RPMI7951 (cell line): ENCODE data around the gene ALDH1L2. TPM values are rescaled to one million over a fixed set of nuclear protein-coding genes. Genes with fewer than 3 reads are reported as not detected.
A peak's percentile ranks its signal among the peaks of the same experiment; 100 is the strongest.
"Not testable (repeated sequence)": the region's sequence is repeated elsewhere in the genome, so short reads cannot be mapped to it uniquely, and the experiment has no call there.

Source experiments
- DNase-seq: peaks from one replicate; pipeline ENCODE4 v3.0.0-alpha.2; 2012; ENCODE audit warnings: low read depth
- total RNA-seq: library from RNA; depleted of rRNA; stranded (reverse); fragments of >200 nt; shearing (Covaris generic); gene quantifications from 2 replicates; pipeline ENCODE4 v1.2.3, GENCODE V29; 2014; rRNA removed

ALDH1L2 gene
- total RNA-seq, 1 experiment from 2014 or later: 6.7 TPM

DNA sequence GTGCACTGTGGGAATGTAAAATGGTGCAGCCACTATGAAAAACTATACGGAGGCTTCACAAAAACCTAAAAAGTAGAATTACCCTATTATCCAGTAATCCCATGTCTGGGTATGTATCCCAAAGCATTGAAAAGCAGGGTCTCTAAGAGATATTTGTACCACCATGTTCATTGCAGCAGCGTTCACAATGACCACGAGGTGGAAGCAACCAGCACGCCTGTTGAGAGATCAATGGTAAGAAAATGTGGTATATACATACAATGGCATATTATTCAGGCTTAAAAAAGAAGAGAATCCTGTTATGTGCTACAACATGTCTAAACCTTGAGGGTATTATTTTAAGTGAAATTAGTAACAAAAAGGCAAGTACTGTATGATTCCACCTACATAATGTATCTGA, 99.1 kb downstream of the ALDH1L2 start:
- DNase-seq: peak; percentile 31

- not testable (repeated sequence) for DNase-seq
Observed at GRCh38 chr12:104977688-104978087, 106.6 kb downstream of the ALDH1L2 start.

DNA sequence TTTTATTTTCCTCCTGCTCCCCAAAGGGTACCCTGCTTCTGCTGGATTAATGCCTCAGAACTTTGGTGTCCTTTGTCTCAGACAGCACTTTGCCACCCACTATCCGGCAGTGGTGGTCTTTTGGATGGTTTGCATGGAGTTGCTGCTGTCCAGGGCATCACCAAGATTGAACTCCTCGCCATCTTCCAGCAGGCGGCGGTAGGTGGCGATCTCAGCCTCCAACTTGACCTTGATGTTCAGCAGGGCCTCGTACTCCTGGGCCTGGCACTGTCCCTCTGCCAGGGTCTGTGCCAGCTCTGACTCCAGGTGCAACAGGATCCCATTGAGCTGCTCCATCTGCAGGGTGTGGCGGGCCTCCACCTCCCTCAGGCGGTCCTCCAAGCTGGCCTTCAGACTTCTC, 107.6 kb downstream of the ALDH1L2 start:
- DNase-seq: no peak

- peak; percentile 62 for DNase-seq
Observed at GRCh38 chr12:104975587-104976343, 108.5 kb downstream of the ALDH1L2 start.

- peak; percentile 74 for DNase-seq
Observed at GRCh38 chr12:104974626-104975290, 109.5 kb downstream of the ALDH1L2 start.

GRCh38 chr12:104973250-104973649, 111.0 kb downstream of the ALDH1L2 start:
- no peak for DNase-seq

DNA sequence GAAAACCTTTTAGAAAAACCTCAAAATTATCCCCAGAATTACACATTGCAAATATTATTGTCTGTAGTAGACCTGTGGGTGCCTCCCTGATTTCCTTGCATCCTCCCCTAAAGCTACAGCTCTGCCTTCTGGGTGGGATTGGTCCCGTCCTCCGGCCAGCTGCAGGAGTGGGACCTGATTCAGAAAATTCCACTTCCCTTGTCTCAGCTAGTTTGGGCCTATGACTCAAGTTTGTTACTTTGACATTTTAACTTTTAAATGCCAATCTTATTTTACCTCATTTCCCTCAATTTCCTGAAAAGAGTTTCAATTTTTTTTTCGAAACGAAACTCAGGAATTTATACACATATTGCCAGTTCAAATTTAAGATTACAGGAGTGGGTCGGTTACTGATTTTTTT, 113.0 kb downstream of the ALDH1L2 start:
- DNase-seq: no peak

Other genes starting within 250 kb of the ALDH1L2 start
- 10.9 and 13.6 TPM in 2 replicates for gene SLC41A2, start 126.2 kb downstream of the ALDH1L2 start, total RNA-seq
- gene NOPCHAP1, start 98.1 kb downstream of the ALDH1L2 start, total RNA-seq: 9.3 and 10.8 TPM in 2 replicates
- gene WASHC4, start 23.3 kb upstream of the ALDH1L2 start, total RNA-seq: 73.2 and 83.6 TPM in 2 replicates
- gene APPL2, start 151.7 kb upstream of the ALDH1L2 start, total RNA-seq: 17.8 and 20.7 TPM in 2 replicates
- 225 and 267 TPM in 2 replicates for gene C12orf75, start 246.2 kb upstream of the ALDH1L2 start, total RNA-seq